Renal cortex interstitium (tissue), 11 donors: ENCODE data around the gene HS2ST1. TPM values are rescaled to one million over a fixed set of nuclear protein-coding genes. Genes with fewer than 3 reads are reported as not detected.

Experiments used
- DNase-seq, 11 donors: peaks; one replicate each; pipeline ENCODE4 v3.0.0-alpha.2; 2013; ENCODE audit warnings: low read depth in 9 of 11, low spot score in 4 of 11; ENCODE audit errors: extremely low read depth in 1 of 11
- polyA plus RNA-seq, 3 donors: library from polyadenylated mRNA; unstranded; fragments of 120-200 nt; gene quantifications; one replicate each; pipeline ENCODE4 v1.2.1, GENCODE V29; 2013; ENCODE audit not compliant: insufficient read length in 3 of 3

HS2ST1 gene
- polyA plus RNA-seq, 3 donors = 39.1 to 50.2 (median 47.3) TPM

- no peak for DNase-seq
Measured at GRCh38 chr1:87117761-87118368, 203.4 kb downstream of the HS2ST1 start.

- no peak for DNase-seq
Measured at GRCh38 chr1:87119541-87120140, 205.2 kb downstream of the HS2ST1 start.

GRCh38 chr1:87120779-87121178 lies 206.3 kb downstream of the HS2ST1 start:
- no peak for DNase-seq

- DNase-seq = peak in 1 of 11 donors; percentile 21
Measured at GRCh38 chr1:87121711-87122163, 207.3 kb downstream of the HS2ST1 start.

GRCh38 chr1:87122243-87122642 lies 207.8 kb downstream of the HS2ST1 start:
- DNase-seq = no peak

GRCh38 chr1:87123610-87124009 lies 209.2 kb downstream of the HS2ST1 start:
- DNase-seq = no peak

DNA sequence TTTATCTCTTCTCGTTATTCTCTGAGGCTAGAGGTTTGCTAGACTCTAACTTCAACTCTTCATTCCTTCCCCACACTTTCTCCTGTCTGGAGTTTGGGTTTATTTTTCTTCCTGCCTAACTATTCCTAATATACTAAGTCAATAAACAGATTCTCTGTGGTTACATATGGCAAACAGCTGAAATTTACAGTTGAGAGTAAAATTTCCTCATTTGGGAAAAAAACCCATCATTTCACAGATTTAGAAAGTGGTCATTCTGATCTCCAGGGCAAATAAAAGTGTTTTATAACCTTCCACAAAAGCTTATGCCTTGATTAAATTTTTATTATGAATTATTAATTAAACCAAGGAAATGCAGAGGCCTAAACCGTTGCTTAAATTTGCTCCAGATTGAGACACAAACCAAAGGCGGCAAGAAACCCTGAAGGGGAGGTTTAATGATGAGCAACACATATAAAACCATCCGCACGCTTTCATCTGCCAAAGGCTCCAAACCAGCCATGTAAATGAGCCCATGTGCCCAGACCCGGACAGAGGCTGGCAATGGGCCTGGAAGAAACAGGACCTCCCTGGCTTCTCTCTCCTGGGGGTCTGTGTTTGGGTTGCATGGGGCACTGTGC lies 212.6 kb downstream of the HS2ST1 start:
- no peak for DNase-seq

GRCh38 chr1:87127581-87127980 lies 213.1 kb downstream of the HS2ST1 start:
- DNase-seq = no peak

DNA sequence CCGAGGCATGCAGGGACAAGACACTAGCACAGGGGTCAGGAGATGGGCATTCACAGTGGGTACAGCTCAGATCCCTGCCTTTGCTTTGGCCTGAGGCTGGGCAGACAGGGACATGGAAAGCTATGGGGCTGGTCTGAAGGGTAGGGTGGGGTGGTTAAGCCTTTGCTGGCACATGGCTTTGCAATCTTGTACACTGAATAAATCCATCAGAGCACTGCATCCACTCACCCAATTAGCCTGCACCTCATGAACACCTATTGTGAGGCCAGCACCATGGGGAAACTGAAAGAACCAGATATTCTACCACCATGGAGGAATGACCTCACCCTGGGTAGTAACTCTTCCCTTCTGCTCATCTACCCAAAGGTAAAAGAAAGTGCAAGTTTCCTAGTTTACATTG lies 214.6 kb downstream of the HS2ST1 start:
- DNase-seq = no peak

DNA sequence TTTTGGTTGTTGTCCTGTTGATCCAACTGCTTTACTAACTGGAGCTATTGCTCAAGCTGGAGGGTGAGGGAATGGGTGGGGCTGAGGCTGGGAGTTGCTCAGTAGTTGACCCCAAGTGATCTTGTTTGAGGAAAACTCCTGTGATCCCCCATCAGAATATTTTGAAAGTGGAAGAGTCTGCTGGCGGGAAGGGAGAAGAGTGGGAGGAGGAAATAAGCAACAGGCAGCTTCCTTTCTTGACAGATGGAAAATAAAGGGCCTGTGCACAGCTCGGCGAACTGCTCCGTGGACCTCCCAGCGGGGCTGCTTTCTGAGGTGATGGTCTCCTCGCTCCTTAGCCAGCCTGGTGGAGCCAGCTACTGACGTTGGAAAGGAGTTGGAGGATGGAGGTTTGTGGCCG lies 215.2 kb downstream of the HS2ST1 start:
- peak in 2 of 11 donors; percentile 30 for DNase-seq

- DNase-seq = no peak
Measured at GRCh38 chr1:87130438-87130837, 216.0 kb downstream of the HS2ST1 start.

DNA sequence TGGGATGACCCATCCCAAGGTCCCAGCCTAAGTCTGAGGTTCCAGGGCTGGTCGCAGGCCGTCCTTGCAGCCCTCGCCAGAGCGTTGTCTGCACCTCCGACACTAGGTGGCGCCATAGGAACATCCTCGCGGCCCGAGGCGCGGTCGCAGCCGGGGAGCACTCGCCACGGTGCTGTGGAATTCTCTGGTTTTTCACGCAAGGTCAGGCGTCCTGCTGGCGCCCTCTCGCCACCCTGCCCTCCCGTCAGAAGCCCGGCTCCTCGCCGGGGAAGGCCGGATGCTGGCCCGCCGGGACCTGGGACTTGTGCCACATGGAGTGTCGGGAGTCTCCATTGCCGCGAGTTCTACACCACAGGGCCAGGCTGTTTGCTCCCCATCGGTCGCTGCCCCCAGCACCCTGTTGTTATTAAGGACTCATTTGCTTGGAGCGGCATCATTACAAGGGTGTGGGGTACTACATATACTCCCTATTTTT lies 217.4 kb downstream of the HS2ST1 start:
- DNase-seq = peak; percentile 64 to 86 (median 82)

DNA sequence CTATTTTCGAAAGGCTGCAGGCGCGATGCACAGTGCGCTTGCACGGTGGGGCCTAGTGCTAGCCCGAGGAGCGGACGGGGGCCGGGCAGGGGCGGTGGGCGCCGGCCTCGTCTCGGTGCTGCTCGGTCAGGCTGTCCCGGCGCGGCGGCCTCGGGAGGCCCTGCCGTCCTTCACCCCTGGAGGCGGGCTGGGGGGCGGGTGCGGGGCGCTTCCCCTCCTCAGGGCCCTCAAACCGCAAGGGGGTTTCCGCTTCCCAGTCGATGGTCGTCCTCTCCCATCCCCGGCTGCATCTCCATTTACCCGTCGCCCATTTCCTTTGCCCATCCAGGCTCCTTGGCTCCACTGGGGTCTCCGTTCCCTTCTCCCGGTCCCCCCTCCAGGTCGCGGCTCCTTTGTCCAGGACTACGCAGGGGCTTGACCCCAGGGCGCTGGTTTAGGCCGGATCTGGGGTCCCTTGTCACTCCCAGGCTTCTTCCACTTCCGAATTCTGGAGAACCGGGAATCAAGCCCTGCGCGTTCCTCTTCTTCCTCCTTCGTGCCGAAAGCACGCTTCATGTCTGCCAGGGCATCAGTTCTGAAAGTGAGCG lies 217.9 kb downstream of the HS2ST1 start:
- DNase-seq = no peak

DNA sequence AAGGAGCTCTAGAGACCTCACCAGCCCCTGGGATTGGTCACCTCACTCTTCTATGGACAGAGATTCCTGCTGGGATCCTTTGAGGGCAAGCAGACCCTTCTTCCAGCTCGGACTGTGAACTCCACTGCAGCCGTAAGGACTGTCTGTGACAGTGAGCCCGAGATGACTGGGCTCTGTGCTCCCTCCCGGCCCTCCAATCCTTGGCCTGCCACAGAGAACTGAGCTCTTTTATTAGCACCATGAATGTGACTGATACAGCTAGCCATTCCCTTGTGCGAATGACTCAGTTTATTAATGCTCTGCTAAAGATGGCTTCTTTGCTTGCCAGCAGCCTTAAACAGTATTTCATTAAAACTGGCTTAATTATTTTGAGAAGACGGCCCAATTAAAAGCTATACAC lies 219.6 kb downstream of the HS2ST1 start:
- no peak for DNase-seq

GRCh38 chr1:87134625-87135328 lies 220.3 kb downstream of the HS2ST1 start:
- DNase-seq = no peak

GRCh38 chr1:87135329-87135712 lies 220.9 kb downstream of the HS2ST1 start:
- DNase-seq = no peak

DNA sequence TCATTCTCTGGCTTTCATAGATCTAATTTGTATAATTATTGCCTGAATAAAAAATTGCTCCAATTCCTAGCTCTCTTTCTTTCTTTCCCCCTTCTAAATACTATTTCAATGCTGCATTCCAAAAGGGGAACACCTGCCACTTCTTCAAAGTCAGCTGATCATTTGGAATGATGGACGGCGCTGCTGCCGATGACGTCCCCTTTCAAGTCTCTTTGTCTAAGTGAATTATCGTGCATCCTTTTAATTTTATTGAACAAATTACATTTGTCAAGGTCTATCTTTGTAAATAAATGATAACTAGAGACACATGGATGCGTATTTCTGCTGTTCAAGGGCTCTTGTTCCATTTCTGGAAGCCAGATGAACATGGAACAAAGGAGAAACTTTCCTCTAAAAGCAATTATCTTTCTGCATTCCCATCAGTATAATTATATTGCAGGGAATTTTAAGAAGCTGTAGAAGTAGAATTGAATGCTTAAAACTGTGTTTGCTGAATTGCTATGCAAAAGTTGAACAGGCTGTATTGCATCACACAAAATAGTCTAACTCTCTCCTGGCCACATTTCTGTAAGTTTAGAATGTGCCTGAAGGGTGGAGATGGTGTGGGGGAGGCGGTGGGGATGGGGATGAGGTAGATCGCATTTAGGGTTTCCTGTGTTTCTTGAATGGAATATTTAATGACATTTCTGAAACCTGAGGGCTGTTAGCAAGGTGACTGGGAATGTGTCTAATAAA lies 222.3 kb downstream of the HS2ST1 start:
- no peak for DNase-seq

- DNase-seq = no peak
Measured at GRCh38 chr1:87137342-87137739, 222.9 kb downstream of the HS2ST1 start.
